GM18951 (cell line): ENCODE results near the gene PHIP.
"Not testable (repeated sequence)": the region's sequence is repeated elsewhere in the genome, so short reads cannot be mapped to it uniquely, and the experiment has no call there.

Experiments
- POLR2A ChIP-seq: IDR thresholded peaks from 4 replicates; pipeline ENCODE4 v1.6.1; 2011; ENCODE audit warnings: mild to moderate bottlenecking; ENCODE audit not compliant: insufficient read length, insufficient read depth; ENCODE audit errors: extremely low read depth
- in situ Hi-C: fragments of 300-500 bp; cut with MboI; formaldehyde crosslinking; loops from one replicate; pipeline ENCODE4 v1.12.0; 2022; ENCODE audit warnings: low sequenced_read_pairs, mixed read lengths, inconsistent platforms; ENCODE audit not compliant: unreplicated experiment

PHIP gene

GRCh38 chr6:79078075-79078969, at the start of gene PHIP:
Gene PHIP, minus strand, starts transcription at chr6:79078254. Its CDS starts 186 bp downstream, at chr6:79078068.
- in situ Hi-C loops = no loop called here
- TF ChIP-seq POLR2A = peak; percentile 75

DNA sequence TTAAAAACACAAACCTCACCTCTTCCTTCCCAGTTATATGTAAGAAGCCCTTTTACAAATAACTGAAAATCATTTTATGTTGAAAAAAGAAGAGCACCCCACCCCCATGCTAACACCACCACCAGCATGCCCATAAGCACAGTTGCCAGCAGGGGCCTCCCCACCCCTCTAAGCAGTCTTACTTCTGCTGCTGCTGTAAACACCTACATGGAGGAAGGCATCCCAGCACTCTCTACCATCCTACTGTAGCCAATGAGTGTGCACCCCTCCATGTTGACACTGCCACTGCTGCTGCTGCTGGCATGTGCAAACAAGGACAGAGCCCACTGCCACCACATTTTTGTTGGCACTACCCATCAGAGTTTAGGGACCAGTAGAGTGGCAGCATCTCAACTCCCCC, 49.6 kb upstream of the PHIP start:
- no peak for TF ChIP-seq POLR2A
- in situ Hi-C loops = no loop called here

- in situ Hi-C loops = no loop called here
- TF ChIP-seq POLR2A = no peak
Observed at GRCh38 chr6:79119217-79119616, 41.2 kb upstream of the PHIP start.

GRCh38 chr6:79117752-79118151, 39.7 kb upstream of the PHIP start:
- no peak for TF ChIP-seq POLR2A
- in situ Hi-C loops = no loop called here

DNA sequence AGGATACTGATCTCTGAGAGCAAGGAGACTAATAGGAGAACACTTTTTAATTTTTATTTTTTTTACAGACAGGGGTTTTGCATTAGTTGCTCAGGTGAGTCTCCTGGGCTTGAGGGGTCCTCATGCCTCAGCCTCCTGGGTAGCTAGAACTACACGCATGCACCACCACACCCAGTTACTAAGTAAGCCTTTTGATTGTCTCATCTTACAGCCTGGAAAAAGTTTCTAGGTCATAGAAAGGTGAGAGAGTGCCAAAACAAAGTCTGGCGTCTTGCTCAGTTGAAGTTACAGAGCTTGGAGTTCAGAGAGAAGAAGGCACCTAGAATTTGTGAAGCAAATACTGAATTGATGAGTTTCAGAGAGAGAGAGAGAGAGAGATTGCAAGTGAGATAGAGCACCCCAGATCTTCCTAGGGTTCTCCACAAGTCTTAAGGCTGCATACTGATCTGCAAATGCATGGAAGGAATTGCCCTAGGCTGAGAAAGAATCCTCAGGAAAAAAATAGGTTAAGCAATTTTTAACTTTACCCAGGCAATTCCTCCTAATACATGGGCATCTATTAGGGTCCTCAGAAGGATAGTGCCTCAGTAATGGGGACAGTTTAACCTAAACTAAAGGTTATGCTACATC, 37.6 kb upstream of the PHIP start:
- in situ Hi-C loops = no loop called here

DNA sequence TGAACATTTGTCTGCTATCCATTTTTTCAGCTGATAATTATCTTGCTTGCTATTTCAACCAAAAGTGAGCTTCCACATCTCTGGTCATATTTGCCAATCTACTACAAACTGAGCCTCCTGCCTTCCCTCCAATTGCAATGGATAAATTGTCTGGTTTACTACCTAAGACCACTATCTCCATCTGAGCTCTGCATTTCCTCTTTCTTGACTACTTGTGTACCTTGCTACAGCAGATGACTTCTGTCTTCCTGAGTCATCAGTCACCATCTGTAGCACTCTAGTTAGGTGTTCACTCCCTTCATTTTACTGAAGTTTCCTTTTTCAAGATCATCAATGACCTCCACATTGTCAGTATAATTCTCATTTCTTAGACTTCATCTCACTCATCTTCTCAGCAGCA, 33.5 kb upstream of the PHIP start:
- TF ChIP-seq POLR2A = no peak
- in situ Hi-C loops = no loop called here

More for the DNA sequence above, 37.6 kb upstream of the PHIP start:
- no peak for TF ChIP-seq POLR2A

DNA sequence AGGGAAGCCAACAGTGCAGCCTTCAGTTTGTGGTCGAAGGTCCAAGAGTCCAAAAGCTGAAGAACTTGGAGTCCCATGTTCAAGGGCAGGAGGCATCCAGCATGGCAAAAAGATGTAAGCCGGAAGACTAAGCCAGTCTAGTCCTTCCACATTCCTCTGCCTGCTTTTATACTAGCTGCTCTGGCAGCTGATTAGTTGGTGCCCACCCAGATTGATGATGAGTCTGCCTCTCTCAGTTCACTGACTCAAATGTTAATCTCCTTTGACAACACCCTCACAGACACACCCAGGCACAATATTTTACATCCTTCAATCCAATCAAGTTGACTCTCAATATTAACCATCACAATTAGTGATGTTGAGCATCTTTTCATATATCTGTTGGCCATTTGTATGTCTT, 23.1 kb upstream of the PHIP start:
- in situ Hi-C loops = no loop called here
- no peak for TF ChIP-seq POLR2A

DNA sequence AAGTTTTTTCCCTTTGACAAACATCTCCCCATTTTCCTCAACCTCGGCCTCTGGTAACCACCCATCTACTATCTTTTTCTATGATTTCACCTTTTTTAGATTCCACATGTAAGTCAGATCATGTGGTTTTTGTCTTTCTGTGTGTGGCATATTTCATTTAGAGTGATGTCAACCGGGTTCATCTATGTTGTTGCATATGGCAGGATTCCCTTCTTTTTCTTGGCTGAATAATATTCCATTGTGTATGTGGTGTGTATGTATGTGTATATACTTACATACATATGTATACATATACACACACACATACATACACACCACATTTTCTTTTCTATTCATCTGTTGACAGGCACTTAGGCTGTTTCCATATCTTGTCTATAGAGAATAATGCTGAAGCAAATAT, 22.2 kb upstream of the PHIP start:
- no peak for TF ChIP-seq POLR2A
- in situ Hi-C loops = no loop called here

DNA sequence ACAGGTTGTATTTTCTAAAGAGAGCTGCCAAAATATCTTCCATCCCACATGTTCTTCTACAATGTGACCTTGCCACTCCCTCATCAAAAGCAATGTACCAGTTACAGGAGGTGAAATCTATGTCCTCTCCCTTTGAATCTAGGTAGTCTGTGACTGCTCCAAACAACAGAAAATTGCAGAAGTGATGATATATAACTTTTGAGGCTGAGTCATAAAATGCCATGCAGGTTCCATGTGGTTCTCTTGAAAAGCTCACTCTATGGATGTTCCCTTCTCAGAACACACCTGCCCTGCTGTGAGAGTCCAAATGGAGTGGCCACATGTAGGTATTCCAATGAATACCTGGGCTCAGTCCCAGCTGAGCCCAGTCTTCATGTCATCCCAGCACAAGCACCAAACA, 16.9 kb upstream of the PHIP start:
- TF ChIP-seq POLR2A = no peak
- in situ Hi-C loops = no loop called here

DNA sequence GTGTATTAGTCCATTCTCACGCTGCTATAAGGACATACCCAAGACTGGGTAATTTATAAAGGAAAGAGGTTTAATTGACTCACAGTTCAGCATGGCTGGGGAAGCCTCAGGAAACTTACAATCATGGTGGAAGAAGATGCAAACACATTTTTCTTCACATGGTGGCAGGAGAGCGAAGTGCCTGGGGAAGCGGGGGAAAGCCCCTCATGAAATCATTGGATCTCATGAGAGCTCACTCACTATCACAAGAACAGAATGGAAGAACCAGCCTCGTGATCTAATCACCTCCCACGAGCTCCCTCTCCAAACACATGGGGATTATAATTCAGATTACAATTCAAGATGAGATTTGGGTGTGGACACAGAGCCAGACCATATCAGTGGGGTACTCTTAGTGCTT, 13.7 kb upstream of the PHIP start:
- in situ Hi-C loops = not testable (repeated sequence)

DNA sequence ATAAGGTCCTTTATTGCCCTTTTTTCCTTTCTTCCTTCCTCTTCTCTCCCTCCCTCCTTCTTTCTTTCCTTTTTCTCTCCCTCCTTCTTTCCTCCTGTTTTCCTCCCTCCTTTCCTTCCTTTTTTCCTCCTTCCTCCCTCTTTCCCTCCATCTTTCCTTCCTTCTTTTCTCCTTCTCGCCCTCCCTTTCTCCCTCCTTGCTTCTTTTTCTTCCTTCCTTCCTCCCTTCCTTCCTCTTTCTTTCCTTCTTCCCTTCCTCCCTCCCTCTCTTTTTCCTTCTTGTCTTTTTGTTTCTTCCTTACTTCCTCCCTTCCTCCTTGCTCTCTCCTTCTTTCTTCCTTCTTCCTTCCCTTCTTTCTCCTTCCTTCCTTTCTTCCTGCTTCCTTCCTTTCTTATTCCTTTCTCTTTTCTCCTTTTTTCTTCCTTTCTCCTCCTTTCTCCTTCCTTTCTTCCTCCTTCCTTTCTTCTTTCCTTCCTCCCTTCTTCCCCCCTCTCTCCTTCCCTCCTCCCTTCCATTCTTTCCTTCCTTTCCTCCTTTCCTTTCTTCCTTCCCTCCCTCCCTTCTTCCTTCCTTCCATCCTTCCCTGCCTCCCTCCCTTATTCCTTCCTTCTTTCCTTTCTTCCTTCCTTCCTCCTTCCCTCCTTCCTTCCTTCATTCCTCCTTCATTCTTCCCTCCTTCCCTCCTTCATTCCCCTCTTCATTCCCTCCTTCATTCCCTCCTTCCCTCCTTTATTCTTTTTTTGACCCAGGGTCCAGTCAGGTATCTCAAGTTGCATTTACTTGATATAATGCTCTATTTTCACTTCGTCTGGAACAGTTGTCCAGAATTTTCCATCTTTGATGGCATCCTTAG, 11.7 kb upstream of the PHIP start:
- in situ Hi-C loops = no loop called here
- TF ChIP-seq POLR2A = no peak

DNA sequence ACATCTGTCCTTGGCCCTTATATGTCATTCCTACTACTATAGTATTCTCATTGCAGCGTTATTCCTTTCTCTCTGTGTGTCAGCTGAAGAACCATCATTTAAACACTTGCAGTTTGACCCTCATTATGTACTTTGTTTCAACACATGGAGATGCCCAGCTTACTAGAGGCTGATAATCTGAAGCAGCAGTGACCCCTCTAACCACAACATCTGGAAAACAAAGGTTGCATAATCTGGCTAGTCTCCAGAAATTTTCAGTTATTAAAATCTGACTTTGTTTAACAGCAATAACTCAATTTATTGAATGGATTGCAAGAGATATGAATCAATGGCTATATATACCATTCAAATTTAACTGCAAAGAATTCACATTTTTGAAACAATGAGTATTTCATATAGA, 6.6 kb upstream of the PHIP start:
- TF ChIP-seq POLR2A = no peak
- in situ Hi-C loops = no loop called here

DNA sequence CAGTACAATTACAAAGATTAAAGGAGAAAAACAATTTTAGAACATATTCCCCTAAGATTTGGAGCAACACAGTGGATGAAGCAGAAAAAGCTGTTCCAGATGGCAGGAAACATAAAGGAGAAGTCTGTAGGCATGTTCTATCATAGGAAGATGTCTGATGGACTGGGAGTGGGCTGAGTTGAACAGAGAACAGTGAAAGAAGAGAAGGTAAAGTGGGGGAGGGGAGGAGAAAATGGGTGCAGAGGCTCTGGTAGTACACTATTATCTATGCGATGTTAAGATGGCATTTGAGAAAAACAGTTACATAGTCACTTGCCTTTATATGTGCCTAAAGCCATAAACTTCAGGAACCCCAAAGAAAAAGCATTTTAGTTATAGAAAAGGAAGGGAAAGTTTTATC, 4.2 kb upstream of the PHIP start:
- in situ Hi-C loops = no loop called here

GRCh38 chr6:79081663-79082062, 3.6 kb upstream of the PHIP start:
- no peak for TF ChIP-seq POLR2A
- in situ Hi-C loops = no loop called here

More for the DNA sequence above, 4.2 kb upstream of the PHIP start:
- TF ChIP-seq POLR2A = no peak

DNA sequence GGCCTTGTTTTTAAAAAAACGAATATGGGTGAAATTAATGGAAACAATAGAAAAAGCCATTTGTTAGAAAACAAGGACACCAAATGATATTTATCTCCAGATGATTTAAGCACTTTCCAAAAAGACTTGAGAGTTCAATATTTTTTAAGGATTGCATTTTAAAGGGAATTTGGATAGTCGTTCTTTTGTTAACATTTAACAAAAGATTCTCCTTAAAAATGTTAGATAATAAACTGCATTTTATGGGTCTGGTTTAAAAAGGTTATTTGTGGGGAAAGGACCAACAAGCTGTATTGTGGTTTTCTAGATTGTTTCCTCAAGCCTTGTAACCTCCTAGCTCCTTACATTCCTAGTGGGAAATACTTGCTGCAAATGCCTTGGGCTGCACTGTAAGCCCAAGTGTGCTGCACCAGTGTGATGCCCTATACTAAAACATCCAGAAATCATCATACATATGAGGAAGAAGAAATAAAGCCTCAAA, 1.5 kb upstream of the PHIP start:
- in situ Hi-C loops = no loop called here
- no peak for TF ChIP-seq POLR2A
